SK-N-SH treated with all-trans-retinoic acid at 6 μM for 48 hours (cell line): Measurements from ENCODE around the gene FMNL1.

Experiments used
- CREB5 ChIP-seq: fragments of 250-450 bp; sonication (Bioruptor Pico); IDR thresholded peaks from 2 replicates; pipeline ENCODE4 v1.5.1; 2020; ENCODE audit warnings: low read depth, mild to moderate bottlenecking, moderate library complexity
- PATZ1 ChIP-seq: fragments of 250-450 bp; sonication (Bioruptor Pico); IDR thresholded peaks from 2 replicates; pipeline ENCODE4 v1.8.0; 2020; ENCODE audit warnings: mild to moderate bottlenecking, moderate library complexity, borderline replicate concordance
- TCF4 ChIP-seq: fragments of 250-450 bp; sonication (Bioruptor Pico); IDR thresholded peaks from 2 replicates; pipeline ENCODE4 v1.8.0; 2021; ENCODE audit warnings: mild to moderate bottlenecking, moderate library complexity, borderline replicate concordance

GRCh38 chr17:45223539-45224528 is 2.1 kb downstream of the FMNL1 start:
- no peak for TF ChIP-seq CREB5 (CRISPR knock-in tag)
- no peak for TF ChIP-seq TCF4 (CRISPR knock-in tag)
- TF ChIP-seq PATZ1 (CRISPR knock-in tag), result no peak
